HL-60 (cell line): Measurements from ENCODE around the gene IGF1.

ENCODE experiments used
- DNase-seq, 2 experiments: peaks; one replicate each; pipeline ENCODE4 v3.0.0-alpha.2; 2010 to 2020; ENCODE audit warnings: low read depth in 1 of 2, low spot score in 1 of 2
- H3K27ac ChIP-seq: fragments of 250-450 bp; sonication (Bioruptor Pico); replicated peaks from 2 replicates; pipeline ENCODE4 v1.5.1; 2020; ENCODE audit warnings: mild to moderate bottlenecking, moderate library complexity
- H3K27me3 ChIP-seq: fragments of 250-450 bp; sonication (Bioruptor Pico); 2 replicates; pipeline ENCODE4 v1.5.1; 2021; ENCODE audit warnings: mild to moderate bottlenecking, moderate library complexity; ENCODE audit not compliant: insufficient read depth, poor library complexity, severe bottlenecking
- H3K4me3 ChIP-seq: replicated peaks from 2 replicates; pipeline ENCODE4 v1.5.1; 2011; ENCODE audit warnings: mild to moderate bottlenecking, control low read depth, low read length; ENCODE audit not compliant: insufficient read depth
- GABPA ChIP-seq: IDR thresholded peaks from 2 replicates; pipeline ENCODE4 v1.6.1; 2012; ENCODE audit warnings: low read depth
- POLR2AphosphoS5 ChIP-seq: IDR thresholded peaks from 2 replicates; pipeline ENCODE4 v1.6.1; 2012; ENCODE audit warnings: low read depth
- SPI1 ChIP-seq: IDR thresholded peaks from 2 replicates; pipeline ENCODE4 v1.6.1; 2012; ENCODE audit warnings: low read depth, mild to moderate bottlenecking, borderline replicate concordance
- TF ChIP-seq, protein P1 (sequence below): IDR thresholded peaks from 2 replicates; pipeline ENCODE4 v1.6.1; 2012; ENCODE audit warnings: low read depth; ENCODE audit not compliant: insufficient replicate concordance
- TF ChIP-seq, protein P2 (sequence below): IDR thresholded peaks from one replicate; pipeline ENCODE4 v1.5.1; 2011; ENCODE audit warnings: low read length, control low read depth, inconsistent platforms; ENCODE audit not compliant: insufficient read depth

Gene IGF1

DNA sequence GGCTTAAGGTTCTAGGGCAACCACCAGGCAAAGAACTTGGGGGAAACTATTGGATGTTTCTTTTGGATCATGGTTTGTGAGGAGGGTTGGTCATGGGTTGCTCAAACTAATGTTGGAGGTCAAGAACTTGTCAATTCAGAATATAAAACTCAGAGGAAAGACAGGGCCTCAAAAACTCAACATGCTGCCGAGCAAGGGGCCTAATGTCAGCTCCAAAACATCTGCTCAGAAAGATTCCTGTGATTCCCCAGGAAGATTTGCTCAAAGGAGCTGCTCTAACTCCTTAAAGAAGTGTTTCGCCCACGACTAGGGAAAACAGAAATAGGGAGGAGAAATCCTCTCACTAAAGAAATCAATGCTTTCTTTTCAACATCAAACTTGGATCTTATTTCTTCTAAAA is 3.7 kb upstream of the IGF1 start:
- DNase-seq = no peak
- TF ChIP-seq, protein P1, sequence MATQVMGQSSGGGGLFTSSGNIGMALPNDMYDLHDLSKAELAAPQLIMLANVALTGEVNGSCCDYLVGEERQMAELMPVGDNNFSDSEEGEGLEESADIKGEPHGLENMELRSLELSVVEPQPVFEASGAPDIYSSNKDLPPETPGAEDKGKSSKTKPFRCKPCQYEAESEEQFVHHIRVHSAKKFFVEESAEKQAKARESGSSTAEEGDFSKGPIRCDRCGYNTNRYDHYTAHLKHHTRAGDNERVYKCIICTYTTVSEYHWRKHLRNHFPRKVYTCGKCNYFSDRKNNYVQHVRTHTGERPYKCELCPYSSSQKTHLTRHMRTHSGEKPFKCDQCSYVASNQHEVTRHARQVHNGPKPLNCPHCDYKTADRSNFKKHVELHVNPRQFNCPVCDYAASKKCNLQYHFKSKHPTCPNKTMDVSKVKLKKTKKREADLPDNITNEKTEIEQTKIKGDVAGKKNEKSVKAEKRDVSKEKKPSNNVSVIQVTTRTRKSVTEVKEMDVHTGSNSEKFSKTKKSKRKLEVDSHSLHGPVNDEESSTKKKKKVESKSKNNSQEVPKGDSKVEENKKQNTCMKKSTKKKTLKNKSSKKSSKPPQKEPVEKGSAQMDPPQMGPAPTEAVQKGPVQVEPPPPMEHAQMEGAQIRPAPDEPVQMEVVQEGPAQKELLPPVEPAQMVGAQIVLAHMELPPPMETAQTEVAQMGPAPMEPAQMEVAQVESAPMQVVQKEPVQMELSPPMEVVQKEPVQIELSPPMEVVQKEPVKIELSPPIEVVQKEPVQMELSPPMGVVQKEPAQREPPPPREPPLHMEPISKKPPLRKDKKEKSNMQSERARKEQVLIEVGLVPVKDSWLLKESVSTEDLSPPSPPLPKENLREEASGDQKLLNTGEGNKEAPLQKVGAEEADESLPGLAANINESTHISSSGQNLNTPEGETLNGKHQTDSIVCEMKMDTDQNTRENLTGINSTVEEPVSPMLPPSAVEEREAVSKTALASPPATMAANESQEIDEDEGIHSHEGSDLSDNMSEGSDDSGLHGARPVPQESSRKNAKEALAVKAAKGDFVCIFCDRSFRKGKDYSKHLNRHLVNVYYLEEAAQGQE = no peak
- TF ChIP-seq, protein P2, sequence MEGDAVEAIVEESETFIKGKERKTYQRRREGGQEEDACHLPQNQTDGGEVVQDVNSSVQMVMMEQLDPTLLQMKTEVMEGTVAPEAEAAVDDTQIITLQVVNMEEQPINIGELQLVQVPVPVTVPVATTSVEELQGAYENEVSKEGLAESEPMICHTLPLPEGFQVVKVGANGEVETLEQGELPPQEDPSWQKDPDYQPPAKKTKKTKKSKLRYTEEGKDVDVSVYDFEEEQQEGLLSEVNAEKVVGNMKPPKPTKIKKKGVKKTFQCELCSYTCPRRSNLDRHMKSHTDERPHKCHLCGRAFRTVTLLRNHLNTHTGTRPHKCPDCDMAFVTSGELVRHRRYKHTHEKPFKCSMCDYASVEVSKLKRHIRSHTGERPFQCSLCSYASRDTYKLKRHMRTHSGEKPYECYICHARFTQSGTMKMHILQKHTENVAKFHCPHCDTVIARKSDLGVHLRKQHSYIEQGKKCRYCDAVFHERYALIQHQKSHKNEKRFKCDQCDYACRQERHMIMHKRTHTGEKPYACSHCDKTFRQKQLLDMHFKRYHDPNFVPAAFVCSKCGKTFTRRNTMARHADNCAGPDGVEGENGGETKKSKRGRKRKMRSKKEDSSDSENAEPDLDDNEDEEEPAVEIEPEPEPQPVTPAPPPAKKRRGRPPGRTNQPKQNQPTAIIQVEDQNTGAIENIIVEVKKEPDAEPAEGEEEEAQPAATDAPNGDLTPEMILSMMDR = no peak
- TF ChIP-seq POLR2AphosphoS5 = no peak
- TF ChIP-seq GABPA = no peak
- no peak for TF ChIP-seq SPI1
- Histone ChIP-seq H3K27me3 (peaks cover 16% of the 10 kb centered on the region), H3K27ac (no peak overlapping the region), H3K4me3 (no peak overlapping the region)

DNA sequence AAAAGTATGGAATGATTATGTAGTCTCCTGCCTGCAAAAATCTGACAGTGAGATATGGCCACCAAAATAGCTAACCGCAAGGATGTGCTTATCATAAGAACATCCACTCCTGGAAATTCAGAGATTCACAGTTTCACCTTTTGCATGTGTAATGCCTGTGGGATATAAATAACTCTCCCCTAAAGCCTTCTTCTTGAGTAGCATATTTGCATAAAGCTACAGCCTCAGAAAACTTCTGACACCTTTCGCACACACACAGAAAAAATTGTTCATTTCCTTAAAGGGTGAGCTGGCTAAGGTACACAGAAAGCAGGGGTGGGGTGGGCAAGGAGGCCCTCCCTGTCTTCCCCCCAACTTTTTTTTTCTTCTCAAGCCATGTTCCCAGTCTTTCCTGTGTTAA is 3.1 kb upstream of the IGF1 start:
- TF ChIP-seq, protein P1 = no peak
- TF ChIP-seq POLR2AphosphoS5 (no peak), SPI1 (no peak), GABPA (no peak)
- TF ChIP-seq, protein P2 = no peak
- no peak overlapping the region for H3K27ac ChIP-seq
- H3K4me3 ChIP-seq = no peak overlapping the region
- peaks cover 22% of the 10 kb centered on the region for H3K27me3 ChIP-seq
- no peak for DNase-seq

DNA sequence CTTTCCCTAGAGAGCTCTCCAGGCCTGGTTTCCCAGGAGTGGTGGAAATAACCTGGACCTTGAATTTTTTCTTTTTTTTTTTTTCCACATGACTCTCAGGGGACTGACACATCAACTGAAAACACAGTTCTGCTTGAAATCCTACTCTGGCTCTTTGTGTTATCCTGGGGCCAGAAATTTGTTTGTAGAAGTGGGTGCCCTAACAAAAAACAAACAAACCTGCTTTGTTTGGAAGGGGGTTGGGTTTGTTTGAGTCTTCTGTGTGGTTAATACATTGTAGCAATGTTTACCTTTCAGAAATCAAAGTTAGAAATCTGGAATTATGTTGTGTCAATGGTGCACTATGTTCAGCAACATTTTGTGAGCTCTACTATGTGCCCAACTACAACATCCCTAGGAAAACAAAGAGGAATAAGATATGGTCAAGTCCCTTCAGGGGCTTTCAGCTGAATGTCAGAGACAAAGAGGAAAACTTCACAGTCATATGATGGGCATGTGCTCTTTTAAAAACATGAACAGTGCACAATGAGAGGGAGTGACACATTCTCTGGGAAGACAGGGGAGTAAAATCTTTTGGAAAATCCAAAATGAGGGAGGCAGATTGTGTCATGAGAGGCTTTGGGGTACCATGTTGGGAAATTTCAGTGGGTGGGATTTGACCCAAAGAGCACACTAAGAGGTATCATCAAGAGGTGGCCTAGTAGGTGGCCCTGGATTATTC is 1.5 kb upstream of the IGF1 start:
- H3K27ac ChIP-seq = no peak overlapping the region
- TF ChIP-seq POLR2AphosphoS5 = no peak
- TF ChIP-seq, protein P2 = no peak
- TF ChIP-seq, protein P1 = no peak
- TF ChIP-seq SPI1 = no peak
- no peak for TF ChIP-seq GABPA
- H3K4me3 ChIP-seq = no peak overlapping the region
- H3K27me3 ChIP-seq = peaks cover 22% of the 10 kb centered on the region
- no peak for DNase-seq
